ENCODE results near the gene KLHL40. TPM values are rescaled to one million over a fixed set of nuclear protein-coding genes. Genes with fewer than 3 reads are reported as not detected.

The KLHL40 gene
- total and polyA plus RNA-seq, 10 of the 15 experiments (the other 5 are each of a cell fraction or from before 2014, with no cell fraction given) = not detected

DNA sequence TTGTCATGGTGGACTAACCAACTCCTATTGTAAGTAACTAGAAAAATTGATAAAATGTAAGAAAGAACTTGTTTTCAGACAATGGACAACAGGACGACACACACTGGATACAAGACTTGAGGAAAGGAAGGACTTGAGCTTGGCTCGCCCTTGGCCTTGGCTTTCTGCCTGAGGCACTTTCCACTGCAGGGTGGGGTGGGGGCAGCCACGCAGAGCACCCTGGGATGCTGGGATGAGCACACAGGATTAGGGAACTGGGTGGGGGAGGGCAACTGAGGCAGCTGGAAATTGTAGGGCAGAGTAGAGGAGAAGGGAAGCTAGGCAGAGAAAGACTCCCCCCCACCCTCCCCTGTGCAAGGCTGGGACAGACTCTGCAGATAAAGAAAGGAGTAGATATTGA is 42.7 kb downstream of the KLHL40 start:
- ATAC-seq = no peak
- Histone ChIP-seq H4K20me1 (ENCODE audit: control insufficient read depth, insufficient read depth) (no peaks in the 10 kb centered on the region), H3K9me3 (replicated peaks; ENCODE audit: control insufficient read depth, insufficient read depth, low read length) (no peaks in the 10 kb centered on the region), H3K27ac (ENCODE audit: control insufficient read depth, insufficient read depth) (no peak overlapping the region), H3K4me2 (ENCODE audit: control insufficient read depth, insufficient read depth) (no peak overlapping the region), H3K27me3 (replicated peaks in 1 of 2; ENCODE audit: control insufficient read depth in 2 of 2, insufficient read depth in 2 of 2, low read length in 1 of 2) (no peaks in the 10 kb centered on the region), H3K79me2 (ENCODE audit: control insufficient read depth, insufficient read depth, low read length) (no peaks in the 10 kb centered on the region), H3K4me3 (no peak overlapping the region), H3K9ac (ENCODE audit: control insufficient read depth, insufficient read depth, low read length) (no peak overlapping the region), H3K36me3 (ENCODE audit: control insufficient read depth in 2 of 2, insufficient read depth in 2 of 2, low read length in 1 of 2) (no peaks in the 10 kb centered on the region), H2AFZ (ENCODE audit: control insufficient read depth, low read depth, low read length) (no peak overlapping the region), H3K4me1 (ENCODE audit: control insufficient read depth, insufficient read depth, low read length) (no peaks in the 10 kb centered on the region)
- no peak for FAIRE-seq
- BruUV-seq (replicated peaks) = no TSS peak
- ChIA-PET SMC1A (ENCODE audit: uncharacterized antibody, unreplicated experiment) (no interaction called here), POLR2A (no interaction called here), RAD21 (ENCODE audit: unreplicated experiment) (no interaction called here), CTCF (no interaction called here)
- WGBS (ENCODE audit: insufficient coverage, insufficient replicate concordance, low lambda C conversion rate, missing lambda C conversion rate) = 3% methylated on average over 3 of the region's 3 CpGs
- in situ Hi-C loops (cut with MboI) (no loop called here), intact Hi-C loops (cut with micrococcal nuclease; ENCODE audit: unreplicated experiment) (no loop called here)
- DNase-seq (ENCODE audit: low read depth, low spot score) = no peak
- TF ChIP-seq ESRRA (IDR thresholded peaks at IDR 0.05; ENCODE audit: low read length) = no peak
- TF ChIP-seq E2F8 (IDR thresholded peaks at IDR 0.05; ENCODE audit: low read depth, partially characterized antibody) = no peak
- no peak for TF ChIP-seq MEF2A (IDR thresholded peaks at IDR 0.05; ENCODE audit: insufficient read depth, low read depth, low read length)
- no peak for TF ChIP-seq SMAD1 (IDR thresholded peaks at IDR 0.05; ENCODE audit: low read depth, partially characterized antibody)
- TF ChIP-seq NKRF (conservative IDR thresholded peaks at IDR 0.05) = no peak
- no peak for TF ChIP-seq ETV6 (conservative IDR thresholded peaks at IDR 0.05 in 1 of 2, IDR thresholded peaks at IDR 0.05 in 1 of 2; ENCODE audit: borderline replicate concordance in 1 of 2, low read depth in 1 of 2)
- TF ChIP-seq PKNOX1 (IDR thresholded peaks at IDR 0.05) = no peak
- TF ChIP-seq NFXL1 (IDR thresholded peaks at IDR 0.05; ENCODE audit: borderline replicate concordance) = no peak
- no peak for TF ChIP-seq BCL3 (IDR thresholded peaks at IDR 0.05; ENCODE audit: borderline replicate concordance, insufficient read depth, low read depth, low read length, poor library complexity, severe bottlenecking)
- TF ChIP-seq CHD1 (IDR thresholded peaks at IDR 0.05; ENCODE audit: low read depth, low read length) = no peak
- no peak for TF ChIP-seq BCLAF1 (IDR thresholded peaks at IDR 0.05)
- no peak for TF ChIP-seq TAF1 (IDR thresholded peaks at IDR 0.05; ENCODE audit: borderline replicate concordance, low read depth, low read length)
- no peak for TF ChIP-seq EGR1 (IDR thresholded peaks at IDR 0.05; ENCODE audit: borderline replicate concordance in 1 of 2, low read depth in 2 of 2, low read length in 2 of 2)
